HuH-7.5 (cell line): ENCODE results near the gene CDA.
"Not testable (repeated sequence)": the region's sequence is repeated elsewhere in the genome, so short reads cannot be mapped to it uniquely, and the experiment has no call there.

Experiments used
- DNase-seq: peaks from one replicate; pipeline ENCODE4 v3.0.0; 2011; ENCODE audit warnings: low spot score

Gene CDA

DNA sequence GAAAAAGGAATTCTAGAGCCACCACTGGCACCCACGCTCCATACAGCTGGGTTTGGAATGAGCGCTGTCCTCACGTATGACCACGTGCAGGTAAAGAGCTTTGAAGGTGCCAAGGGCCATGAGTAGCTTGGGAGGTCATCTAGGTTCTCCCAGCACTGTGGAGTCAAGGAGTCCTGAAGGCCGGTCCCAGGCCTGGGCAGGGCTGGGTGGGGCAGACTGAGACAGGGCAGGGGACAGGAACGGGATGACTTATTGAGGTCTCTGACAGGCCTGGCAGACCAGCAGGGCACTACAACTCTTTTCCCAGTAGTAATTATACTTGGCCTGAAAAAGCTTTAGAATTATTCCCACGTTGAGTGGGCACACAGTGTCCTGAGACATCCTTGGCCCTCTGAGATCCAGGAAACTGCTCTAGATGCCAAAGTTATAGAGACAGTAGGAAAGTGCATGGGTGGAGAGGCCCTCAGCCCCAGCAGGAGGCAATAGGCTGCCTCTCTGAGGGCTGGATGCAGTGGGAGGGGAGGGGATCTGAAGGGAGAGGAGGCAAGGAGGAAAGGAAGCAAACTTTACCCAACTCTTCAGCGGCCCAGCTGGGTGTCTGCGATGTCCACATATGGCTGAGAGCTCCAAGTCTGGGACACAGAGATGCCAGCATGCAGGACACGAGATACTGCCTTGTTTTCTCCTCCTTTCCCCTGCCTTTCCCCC, 1.8 kb upstream of the CDA start:
- no peak for DNase-seq

DNA sequence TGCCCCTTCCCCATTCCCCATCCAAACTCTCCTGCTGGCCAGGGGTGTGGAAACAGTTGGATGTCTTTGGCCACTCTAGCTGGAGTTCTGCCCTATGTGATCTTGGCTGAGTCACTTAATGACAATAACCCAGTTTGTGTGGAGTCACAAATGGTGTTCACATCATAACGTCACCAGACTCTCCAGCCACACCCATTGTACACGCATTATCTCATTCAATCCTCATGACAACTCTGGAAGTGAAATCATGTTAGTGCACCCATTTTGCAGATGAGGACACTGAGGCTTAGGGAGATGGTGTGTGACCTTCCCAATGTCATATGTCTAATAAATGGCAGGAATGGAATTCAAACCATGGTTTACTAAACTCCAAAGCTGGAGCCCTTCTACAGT, 1.2 kb upstream of the CDA start:
- no peak for DNase-seq

DNA sequence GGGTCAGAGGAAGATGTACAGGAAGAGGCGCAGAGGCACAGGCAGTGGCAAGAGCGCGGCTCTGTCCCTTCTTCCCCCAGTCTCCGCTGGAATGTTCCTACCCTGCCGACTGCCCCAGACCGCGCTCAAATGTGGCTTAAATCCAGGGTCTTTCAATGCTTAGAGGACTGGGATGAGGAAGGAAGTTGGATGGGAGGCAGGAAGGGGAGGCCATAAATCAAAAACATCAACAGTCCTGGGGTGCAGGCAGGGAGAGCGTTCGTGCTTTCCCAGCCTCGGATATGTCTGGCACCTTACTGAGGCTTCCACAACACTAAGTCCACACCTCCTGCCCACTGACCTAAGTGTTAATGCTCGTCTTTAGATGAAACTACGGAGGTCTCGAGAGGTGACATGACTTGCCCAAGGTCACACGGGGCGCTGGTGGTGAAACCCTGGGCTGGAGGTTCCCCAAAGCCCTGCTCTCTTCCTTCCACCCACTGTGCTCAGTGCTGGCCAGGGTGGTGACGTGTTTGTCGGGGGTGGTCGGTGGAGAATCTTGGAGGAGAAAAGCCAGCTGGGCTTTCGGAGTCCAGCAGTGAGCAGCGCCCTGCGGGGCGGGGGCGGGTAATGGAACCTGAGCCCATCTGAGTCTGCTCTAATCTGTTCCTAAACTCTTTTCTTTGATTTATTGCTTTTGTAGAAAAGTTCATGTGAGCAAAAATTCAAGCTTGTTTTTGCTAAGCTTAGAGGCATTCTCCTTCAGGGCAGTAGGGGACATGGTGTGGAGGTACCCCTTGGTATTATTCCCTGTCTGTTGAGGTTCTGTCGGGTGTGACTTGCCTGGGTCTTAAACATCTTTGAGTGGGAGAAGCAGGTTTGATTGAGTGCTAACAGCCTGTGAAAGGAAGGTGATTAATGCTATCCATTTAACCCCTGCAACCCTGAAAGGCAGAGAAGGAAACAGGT, 708 bp downstream of the CDA start:
- DNase-seq, result no peak

DNA sequence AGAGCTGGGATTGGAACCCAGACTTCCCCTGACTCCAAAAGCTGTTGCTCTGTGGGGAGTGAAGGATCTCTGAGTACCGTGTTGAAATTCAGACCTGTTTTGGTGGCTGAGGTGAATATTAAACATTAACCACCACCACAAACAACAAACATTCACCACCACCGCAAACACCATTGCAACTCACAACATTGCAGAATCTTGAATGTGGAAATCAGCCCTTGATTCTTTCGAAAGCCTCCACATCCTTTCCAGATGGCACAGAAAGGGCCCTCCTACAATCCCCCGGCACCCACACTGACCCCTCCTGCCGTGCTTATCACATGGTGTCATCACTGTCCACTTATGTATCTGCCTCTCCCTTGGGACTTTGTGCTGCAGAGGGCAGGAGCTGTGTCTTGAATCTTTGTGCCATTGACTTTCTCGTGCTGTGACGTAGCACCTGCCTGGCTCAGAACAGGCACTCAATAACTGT, 1.4 kb downstream of the CDA start:
- DNase-seq, result no peak

DNA sequence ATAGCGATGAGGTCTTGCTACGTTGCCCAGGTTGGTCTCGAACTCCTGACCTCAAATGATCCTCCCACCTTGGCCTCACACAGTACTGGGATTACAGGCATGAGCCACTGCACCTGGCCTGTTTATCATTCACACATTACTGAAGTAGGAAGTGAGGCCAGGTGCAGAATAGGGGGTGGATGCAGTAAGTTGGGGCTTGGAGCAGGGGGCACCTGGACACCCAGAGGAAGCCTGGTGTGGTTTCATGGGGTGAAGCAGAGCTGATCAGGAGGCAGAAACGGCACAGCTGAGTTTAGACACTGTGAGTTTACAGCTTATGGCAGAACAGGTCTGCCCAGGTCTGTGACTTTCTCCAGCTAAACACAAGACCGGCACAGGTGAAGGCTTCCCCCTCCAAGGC, 4.9 kb downstream of the CDA start:
- no peak for DNase-seq

DNA sequence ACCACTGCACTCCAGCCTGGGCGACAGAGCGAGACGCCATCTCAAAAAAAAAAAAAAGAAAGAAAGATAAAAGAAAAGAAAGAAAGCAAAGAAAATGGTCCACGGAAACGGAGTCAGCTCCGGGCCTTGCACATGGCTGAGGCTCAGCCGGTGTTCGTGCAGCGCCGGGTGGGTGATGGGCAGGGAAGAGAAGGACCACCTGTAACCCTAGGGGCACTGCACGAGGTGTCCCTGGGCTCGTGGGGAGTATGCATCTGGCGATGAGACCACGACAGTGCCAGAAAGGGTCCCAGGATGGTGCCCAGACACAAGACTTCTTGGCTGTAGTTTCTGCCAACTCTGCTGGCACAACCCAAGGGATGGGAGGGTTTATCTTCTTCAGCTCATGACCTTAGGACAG, 5.8 kb downstream of the CDA start:
- DNase-seq, result no peak

DNA sequence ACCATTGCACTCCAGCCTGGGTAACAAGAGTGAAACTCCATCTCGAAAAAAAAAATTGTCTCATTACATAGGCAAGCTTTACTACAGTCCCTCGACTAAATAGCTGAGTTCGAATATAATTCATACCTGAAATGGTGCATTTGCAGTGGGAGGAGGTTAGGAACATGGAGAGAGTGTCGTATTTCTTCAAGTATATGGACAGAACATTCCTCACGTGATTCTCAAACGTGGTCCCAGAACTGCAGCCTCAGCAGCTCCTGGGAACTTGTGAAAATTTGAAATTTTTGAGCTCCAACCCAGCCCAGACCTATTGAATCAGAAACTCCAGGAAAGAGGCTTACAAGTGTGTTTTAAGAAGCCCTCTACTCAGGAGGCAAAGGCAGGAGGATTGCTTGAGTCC, 7.2 kb downstream of the CDA start:
- no peak for DNase-seq

DNA sequence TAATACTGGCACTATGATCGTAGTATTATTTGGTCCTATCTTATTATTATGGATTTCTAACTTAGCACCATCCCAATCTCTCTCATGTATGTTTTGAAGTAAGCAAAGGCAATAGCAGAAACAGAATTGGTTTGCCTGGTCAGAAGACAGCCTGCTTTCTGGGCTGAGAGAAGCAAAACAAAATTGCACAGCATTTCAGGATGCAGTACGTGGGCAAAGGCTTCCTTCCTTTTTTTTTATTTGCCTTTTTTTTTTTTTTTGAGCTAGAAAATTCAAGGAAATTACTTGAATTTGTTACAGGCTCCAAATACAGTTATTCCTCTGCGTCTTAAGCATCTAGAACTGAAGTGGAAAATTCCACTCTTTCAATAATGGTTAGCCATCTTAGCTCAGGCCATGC, 8.8 kb downstream of the CDA start:
- no peak for DNase-seq

DNA sequence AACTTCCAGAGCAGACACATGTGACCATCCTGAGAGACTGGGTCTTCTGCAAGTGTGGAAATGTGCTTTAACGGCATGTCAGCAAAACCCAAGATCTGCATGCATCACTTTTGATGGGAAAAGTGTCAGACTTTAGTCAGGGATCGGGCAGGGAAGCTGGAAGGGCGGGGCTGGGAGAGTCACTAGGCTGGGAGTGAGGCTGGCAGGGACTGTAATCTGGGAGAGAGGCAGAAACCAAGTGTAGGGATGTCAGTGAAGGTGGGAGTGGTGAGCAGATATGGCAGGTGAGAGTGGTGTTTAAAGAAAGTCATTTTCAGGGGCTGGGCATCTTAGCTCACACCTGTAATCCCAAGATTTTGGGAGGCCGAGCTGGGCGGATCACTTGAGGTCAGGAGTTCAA, 11.3 kb downstream of the CDA start:
- no peak for DNase-seq

DNA sequence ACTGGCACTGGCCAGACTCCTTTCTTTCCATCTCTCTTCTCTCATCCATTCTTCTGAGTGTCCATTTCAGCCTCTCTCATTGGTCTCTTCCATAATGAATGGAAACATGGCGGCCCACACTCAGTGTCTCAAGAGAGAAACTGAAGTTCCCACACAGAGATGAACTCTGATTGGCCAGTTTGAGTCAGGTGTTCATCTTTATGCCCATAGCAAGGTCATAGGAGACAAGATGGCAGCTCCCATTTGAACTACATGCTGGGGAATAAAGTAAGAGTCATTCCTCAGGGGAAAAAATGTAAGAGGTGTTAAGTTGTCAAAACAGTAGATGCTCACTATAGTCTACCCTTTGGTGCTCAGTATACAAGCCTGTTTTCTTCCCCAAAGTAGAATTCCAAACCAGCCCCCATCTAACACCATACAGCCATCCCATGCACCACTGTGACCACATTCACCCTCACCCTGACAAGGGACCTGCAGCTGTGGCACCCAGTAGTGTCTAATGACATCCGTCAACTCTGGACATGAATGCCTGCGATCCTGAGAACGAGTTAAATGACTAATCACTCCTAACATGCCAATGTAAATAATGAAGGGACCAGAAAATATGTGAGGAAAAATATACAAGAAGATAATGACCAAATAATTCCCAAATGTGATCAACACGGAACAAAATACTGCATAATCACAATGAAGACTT, 12.4 kb downstream of the CDA start:
- DNase-seq, result no peak

DNA sequence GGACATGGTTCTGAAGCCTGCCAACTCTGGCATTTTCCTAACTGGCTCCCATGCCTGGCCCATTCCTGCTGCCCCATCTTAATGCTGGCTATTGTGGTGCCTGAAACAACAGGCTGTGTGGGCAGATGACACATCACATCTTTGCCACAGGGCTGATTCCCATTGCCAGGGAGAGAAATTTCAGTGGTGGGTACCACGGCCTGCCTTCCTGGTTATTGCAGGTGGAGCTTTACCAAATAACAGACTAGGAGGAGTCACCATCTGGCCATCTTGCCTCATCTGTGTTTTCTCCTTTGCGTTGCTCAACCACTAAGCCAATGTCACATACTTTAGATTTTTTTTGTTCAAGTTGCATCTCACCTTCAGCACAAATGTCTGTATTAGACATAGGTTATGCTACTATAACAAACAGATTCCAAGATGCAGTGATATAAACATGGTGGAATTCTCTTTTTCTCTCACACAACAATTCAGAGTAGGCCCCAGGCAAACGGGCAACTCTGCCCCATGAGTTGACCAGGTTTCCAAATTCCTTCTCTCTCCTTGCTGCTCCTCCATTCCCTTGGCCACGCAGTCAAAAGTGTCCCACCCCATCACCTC, 14.1 kb downstream of the CDA start:
- DNase-seq, result no peak

DNA sequence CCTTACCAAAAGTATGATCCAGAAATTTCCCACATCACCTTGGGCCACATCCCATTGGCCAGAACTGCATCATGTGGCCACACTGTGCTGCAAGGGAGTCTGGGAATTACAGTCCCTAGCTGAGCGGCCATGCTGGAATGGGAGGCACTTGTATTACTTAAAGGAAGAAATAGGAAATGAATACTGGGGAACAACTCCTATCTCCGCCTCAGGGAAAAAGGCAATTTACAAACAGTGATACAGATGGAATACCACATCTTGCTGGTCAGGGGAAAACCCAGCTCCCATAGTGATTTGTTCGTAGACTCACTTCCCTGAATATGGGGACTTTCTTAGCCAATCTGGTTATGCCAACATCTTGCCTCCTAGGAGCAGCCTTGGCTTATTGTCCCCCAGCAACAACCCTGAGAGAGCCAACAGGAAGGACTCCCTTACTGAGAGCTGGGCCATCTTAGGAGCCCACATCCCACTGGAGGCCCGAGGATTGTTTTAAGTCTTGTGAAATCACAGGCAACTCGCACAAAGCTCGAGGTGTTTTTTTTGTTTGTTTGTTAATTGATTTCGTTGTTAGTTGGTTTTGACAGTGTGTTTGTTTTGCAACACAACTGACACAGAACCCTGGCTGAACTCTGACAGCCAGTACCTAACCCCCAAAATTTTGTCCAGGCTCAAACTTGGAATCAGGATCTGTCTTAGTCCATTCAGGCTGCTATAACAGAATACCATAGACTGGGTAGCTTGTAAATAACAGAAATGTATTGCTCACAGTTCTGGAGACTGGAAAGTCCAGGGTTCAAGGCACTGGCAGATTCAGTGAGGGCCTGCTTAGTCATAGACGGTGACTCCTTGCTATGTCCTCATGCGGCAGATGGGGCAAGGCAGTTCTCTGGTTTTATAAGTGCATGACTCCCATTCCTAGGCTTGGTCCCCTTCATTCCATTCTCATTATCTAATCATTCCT, 14.9 kb downstream of the CDA start:
- no peak for DNase-seq

DNA sequence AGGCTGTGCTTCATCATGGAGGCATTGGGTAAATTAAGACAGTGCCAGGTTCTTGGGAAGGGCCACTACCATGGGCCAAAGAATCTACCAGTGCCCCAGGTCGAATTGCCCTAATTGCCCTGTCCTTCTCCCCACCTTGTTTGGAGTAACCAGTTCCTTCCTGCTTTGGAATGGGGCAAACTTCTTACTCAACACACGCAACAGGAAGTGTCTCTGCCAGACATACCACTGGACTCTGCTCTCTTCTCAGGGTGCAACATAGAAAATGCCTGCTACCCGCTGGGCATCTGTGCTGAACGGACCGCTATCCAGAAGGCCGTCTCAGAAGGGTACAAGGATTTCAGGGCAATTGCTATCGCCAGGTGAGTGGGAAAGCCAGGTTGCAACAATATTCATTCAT, 15.8 kb downstream of the CDA start:
- DNase-seq, result no peak

DNA sequence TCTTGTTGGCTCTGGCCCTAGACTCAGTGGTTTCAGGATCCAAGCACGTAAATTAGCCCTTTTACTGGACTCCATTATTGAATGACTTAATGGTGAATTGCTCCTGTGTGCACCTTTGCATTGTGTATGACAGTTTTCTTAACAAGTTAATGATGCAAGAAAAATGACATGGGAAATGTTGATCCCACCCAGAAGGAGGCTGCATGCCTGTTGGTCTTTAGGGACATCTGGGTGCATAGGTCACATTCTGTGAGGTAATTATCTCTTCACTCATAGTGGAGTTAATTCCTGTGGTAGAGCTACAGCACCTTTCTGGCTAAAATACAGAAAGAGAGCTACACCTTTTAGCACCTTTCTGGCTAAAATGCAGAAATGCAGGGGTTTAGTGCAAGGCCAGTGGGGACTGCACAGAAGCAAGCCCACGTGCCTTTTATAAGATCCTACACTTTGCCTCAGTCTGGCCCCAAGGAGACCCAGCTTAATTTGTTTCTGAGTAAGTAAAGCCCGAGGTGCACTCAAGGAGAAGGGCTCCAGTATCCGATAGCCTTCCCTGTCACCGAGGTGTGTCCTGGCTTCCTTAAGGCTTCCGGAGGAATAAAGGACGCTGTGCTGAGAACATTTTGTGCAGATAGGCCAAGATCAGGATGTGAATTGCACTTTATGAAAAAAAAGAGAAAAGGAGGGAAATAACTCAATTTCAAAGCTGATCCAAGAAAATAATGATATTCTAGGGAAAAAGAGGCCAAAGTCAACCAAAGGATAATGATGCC, 18.1 kb downstream of the CDA start:
- DNase-seq, result not testable (repeated sequence)

DNA sequence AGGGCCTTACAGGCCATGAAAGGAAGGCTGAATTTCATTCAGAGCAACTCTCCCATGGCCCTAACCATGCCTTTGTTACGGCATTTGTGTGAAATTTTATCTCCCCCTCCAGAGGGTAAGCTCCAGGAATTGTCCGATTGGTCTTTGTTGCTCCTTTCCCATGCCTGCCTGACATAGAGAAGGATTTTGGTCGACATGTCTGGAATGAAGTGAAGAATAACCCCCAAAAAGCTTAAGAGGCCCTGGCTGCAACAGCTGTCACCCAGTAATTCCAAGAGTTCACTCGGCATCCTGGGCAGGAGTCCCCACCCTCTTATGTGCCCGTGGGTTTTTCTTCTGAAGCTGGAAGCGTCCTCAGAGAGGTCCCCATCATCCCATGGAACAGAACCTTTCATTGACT, 20.6 kb downstream of the CDA start:
- no peak for DNase-seq

DNA sequence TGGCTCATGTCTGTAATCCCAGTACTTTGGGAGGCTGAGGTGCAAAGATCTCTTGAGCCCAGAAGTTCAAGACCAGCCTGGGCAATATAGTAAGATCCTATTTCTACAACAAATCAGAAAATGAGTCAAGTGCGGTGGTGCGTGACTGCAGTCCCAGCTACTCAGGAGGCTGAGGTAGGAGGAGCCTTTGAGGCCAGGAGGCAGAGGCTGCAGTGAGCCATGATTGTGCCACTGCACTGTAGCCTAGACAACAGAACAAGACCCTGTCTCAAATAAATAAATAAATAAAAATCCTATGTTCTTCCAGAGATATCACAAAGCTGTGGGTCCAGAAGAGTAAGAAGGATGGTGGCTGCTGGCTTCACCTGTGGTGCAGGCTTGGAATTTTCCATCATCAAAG, 22.1 kb downstream of the CDA start:
- DNase-seq, result no peak

DNA sequence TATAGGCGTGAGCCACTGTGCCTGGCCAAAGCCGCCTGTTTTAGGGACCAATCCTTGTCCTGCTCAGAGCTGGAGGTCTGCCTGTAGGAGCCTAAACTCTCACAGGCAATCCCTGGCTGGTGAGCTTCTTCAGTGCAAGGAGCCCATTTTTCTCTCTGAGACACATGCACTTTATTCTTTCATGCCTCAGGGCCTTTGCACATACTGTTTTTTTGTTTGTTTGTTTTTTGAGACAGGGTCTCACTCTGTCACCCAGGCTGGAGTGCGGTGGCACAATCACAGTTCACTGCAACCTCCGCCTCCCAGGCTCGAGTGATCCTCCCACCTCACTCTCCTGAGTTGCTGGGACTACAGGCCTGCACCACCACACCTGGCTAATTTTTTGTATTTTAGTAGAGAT, 22.8 kb downstream of the CDA start:
- DNase-seq, result no peak

DNA sequence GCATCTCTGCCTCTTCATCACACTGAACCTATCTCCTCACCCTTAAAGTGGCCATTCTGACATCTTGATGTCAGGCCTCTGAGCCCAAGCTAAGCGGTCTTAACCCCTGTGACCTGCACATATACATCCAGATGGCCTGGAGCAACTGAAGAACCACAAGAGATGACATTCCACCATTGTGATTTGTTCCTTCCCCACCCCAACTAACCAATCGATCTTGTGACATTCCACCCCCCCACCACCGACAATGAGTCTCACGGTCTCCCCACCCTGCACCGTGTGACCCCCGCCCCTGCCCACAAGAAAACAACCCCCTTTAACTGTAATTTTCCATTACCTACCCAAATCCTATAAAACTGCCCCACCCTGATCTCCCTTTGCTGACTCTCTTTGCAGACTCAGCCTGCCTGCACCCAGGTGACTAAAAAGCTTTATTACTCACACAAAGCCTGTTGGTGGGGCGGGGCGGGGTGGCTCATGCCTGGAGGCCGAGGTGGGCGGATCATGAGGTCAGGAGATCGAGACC, 23.4 kb downstream of the CDA start:
- DNase-seq, result no peak

DNA sequence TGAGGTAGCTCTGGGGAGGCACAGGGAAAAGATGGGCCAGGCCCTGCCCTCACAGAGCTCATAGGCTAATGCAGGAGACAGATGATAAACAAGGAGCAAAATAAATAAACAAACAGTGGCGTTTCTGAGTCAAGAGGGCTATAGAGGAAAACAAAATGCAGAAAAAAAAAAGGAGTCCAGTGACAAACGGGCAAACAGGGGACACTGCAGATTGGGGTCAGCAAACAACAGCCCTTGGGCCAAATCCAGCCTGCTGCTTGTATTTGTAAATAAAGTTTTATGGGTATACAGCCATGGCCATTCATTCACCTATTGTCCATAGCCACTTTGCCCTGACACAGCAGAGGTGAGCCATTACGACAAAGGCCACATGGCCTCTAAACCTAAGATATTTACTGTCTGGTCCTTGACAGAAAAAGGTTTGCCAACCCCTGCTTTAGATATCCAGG, 25.3 kb downstream of the CDA start:
- no peak for DNase-seq
